ENCODE measurements around the gene ASXL1.
"Not testable (repeated sequence)": the region's sequence is repeated elsewhere in the genome, so short reads cannot be mapped to it uniquely, and the experiment has no call there.

Gene ASXL1

GRCh38 chr20:32338665-32339064 lies 19.5 kb upstream of the ASXL1 start:
- 89% methylated on average over 7 of the region's 7 CpGs for WGBS

GRCh38 chr20:32339116-32339515 lies 19.0 kb upstream of the ASXL1 start:
- H3K27ac ChIP-seq (ENCODE audit: low read depth, low read length): no peak overlapping the region
- 65% methylated on average over 2 of the region's 2 CpGs for WGBS

More at GRCh38 chr20:32338665-32339064, 19.5 kb upstream of the ASXL1 start:
- Histone ChIP-seq H3K9me3 (ENCODE audit: insufficient read depth, low read depth, low read length) (no peaks in the 10 kb centered on the region), H3K27ac (ENCODE audit: low read depth, low read length) (no peak overlapping the region), H3K4me3 (ENCODE audit: low read length) (no peak overlapping the region), H3K27me3 (ENCODE audit: insufficient read depth, low read length) (no peaks in the 10 kb centered on the region), H3K9ac (ENCODE audit: low read depth, low read length) (no peak overlapping the region), H3K4me1 (ENCODE audit: insufficient read depth, low read length) (no peaks in the 10 kb centered on the region), H3K36me3 (ENCODE audit: insufficient read depth, low read length) (no peaks in the 10 kb centered on the region)

GRCh38 chr20:32341053-32341452 lies 17.1 kb upstream of the ASXL1 start:
- H3K27ac ChIP-seq (ENCODE audit: low read depth, low read length); H3K9ac ChIP-seq (ENCODE audit: low read depth, low read length); H3K36me3 ChIP-seq (ENCODE audit: insufficient read depth, low read length); H3K9me3 ChIP-seq (ENCODE audit: insufficient read depth, low read depth, low read length); H3K27me3 ChIP-seq (ENCODE audit: insufficient read depth, low read length); H3K4me3 ChIP-seq (ENCODE audit: low read length): not testable (repeated sequence)
- WGBS: 95% methylated on average over 2 of the region's 2 CpGs
- H3K4me1 ChIP-seq (ENCODE audit: insufficient read depth, low read length): peaks cover 10% of the 10 kb centered on the region

More at GRCh38 chr20:32339116-32339515, 19.0 kb upstream of the ASXL1 start:
- H3K9ac ChIP-seq (ENCODE audit: low read depth, low read length): no peak overlapping the region
- no peaks in the 10 kb centered on the region for H3K4me1 ChIP-seq (ENCODE audit: insufficient read depth, low read length)
- no peaks in the 10 kb centered on the region for H3K27me3 ChIP-seq (ENCODE audit: insufficient read depth, low read length)
- no peak overlapping the region for H3K4me3 ChIP-seq (ENCODE audit: low read length)
- no peaks in the 10 kb centered on the region for H3K9me3 ChIP-seq (ENCODE audit: insufficient read depth, low read depth, low read length)
- no peaks in the 10 kb centered on the region for H3K36me3 ChIP-seq (ENCODE audit: insufficient read depth, low read length)

- Histone ChIP-seq H3K9ac (ENCODE audit: low read depth, low read length) (no peak overlapping the region), H3K27me3 (ENCODE audit: insufficient read depth, low read length) (no peaks in the 10 kb centered on the region), H3K27ac (ENCODE audit: low read depth, low read length) (no peak overlapping the region), H3K4me1 (ENCODE audit: insufficient read depth, low read length) (peaks cover 10% of the 10 kb centered on the region), H3K36me3 (ENCODE audit: insufficient read depth, low read length) (no peaks in the 10 kb centered on the region), H3K4me3 (ENCODE audit: low read length) (no peak overlapping the region), H3K9me3 (ENCODE audit: insufficient read depth, low read depth, low read length) (no peaks in the 10 kb centered on the region)
- WGBS: 89% methylated on average over 3 of the region's 3 CpGs
Measured at GRCh38 chr20:32343439-32343838, 14.7 kb upstream of the ASXL1 start.

GRCh38 chr20:32344835-32345506 lies 13.2 kb upstream of the ASXL1 start:
- no peaks in the 10 kb centered on the region for H3K36me3 ChIP-seq (ENCODE audit: insufficient read depth, low read length)
- WGBS: 55% methylated on average over 7 of the region's 7 CpGs
- no peaks in the 10 kb centered on the region for H3K27me3 ChIP-seq (ENCODE audit: insufficient read depth, low read length)
- no peak overlapping the region for H3K4me3 ChIP-seq (ENCODE audit: low read length)
- H3K27ac ChIP-seq (ENCODE audit: low read depth, low read length): peak overlapping the region; percentile 34; the same call in 1 of the 2 replicates
- peaks cover 10% of the 10 kb centered on the region for H3K4me1 ChIP-seq (ENCODE audit: insufficient read depth, low read length)
- no peaks in the 10 kb centered on the region for H3K9me3 ChIP-seq (ENCODE audit: insufficient read depth, low read depth, low read length)
- no peak overlapping the region for H3K9ac ChIP-seq (ENCODE audit: low read depth, low read length)

GRCh38 chr20:32348207-32348606 lies 9.9 kb upstream of the ASXL1 start:
- Histone ChIP-seq H3K9me3 (ENCODE audit: insufficient read depth, low read depth, low read length) (no peaks in the 10 kb centered on the region), H3K4me1 (ENCODE audit: insufficient read depth, low read length) (peaks cover 10% of the 10 kb centered on the region), H3K36me3 (ENCODE audit: insufficient read depth, low read length) (no peaks in the 10 kb centered on the region), H3K27ac (ENCODE audit: low read depth, low read length) (no peak overlapping the region), H3K4me3 (ENCODE audit: low read length) (no peak overlapping the region), H3K9ac (ENCODE audit: low read depth, low read length) (no peak overlapping the region), H3K27me3 (ENCODE audit: insufficient read depth, low read length) (no peaks in the 10 kb centered on the region)
- WGBS: 90% methylated on average over 3 of the region's 3 CpGs

- Histone ChIP-seq H3K36me3 (ENCODE audit: insufficient read depth, low read length) (no peaks in the 10 kb centered on the region), H3K27ac (ENCODE audit: low read depth, low read length) (no peak overlapping the region), H3K4me3 (ENCODE audit: low read length) (no peak overlapping the region), H3K9ac (ENCODE audit: low read depth, low read length) (no peak overlapping the region), H3K4me1 (ENCODE audit: insufficient read depth, low read length) (no peaks in the 10 kb centered on the region), H3K9me3 (ENCODE audit: insufficient read depth, low read depth, low read length) (no peaks in the 10 kb centered on the region), H3K27me3 (ENCODE audit: insufficient read depth, low read length) (peaks cover 10% of the 10 kb centered on the region; the same call in 1 of the 2 replicates)
- WGBS: 87% methylated on average over 3 of the region's 3 CpGs
Measured at GRCh38 chr20:32350421-32350820, 7.7 kb upstream of the ASXL1 start.

GRCh38 chr20:32352121-32352720 lies 5.9 kb upstream of the ASXL1 start:
- 76% methylated on average over 3 of the region's 3 CpGs for WGBS
- Histone ChIP-seq H3K4me3 (ENCODE audit: low read length) (no peak overlapping the region), H3K27me3 (ENCODE audit: insufficient read depth, low read length) (peaks cover 21% of the 10 kb centered on the region; the same call in 1 of the 2 replicates), H3K27ac (ENCODE audit: low read depth, low read length) (no peak overlapping the region), H3K36me3 (ENCODE audit: insufficient read depth, low read length) (no peaks in the 10 kb centered on the region), H3K9ac (ENCODE audit: low read depth, low read length) (no peak overlapping the region), H3K4me1 (ENCODE audit: insufficient read depth, low read length) (no peaks in the 10 kb centered on the region), H3K9me3 (ENCODE audit: insufficient read depth, low read depth, low read length) (no peaks in the 10 kb centered on the region)

- H3K36me3 ChIP-seq (ENCODE audit: insufficient read depth, low read length): no peaks in the 10 kb centered on the region
- H3K9me3 ChIP-seq (ENCODE audit: insufficient read depth, low read depth, low read length): no peaks in the 10 kb centered on the region
- H3K4me3 ChIP-seq (ENCODE audit: low read length): no peak overlapping the region
- H3K4me1 ChIP-seq (ENCODE audit: insufficient read depth, low read length): peaks cover 3% of the 10 kb centered on the region; the same call in 1 of the 2 replicates
- H3K27me3 ChIP-seq (ENCODE audit: insufficient read depth, low read length): peaks cover 21% of the 10 kb centered on the region; the same call in 1 of the 2 replicates
- 85% methylated on average over 6 of the region's 6 CpGs for WGBS
- no peak overlapping the region for H3K27ac ChIP-seq (ENCODE audit: low read depth, low read length)
- no peak overlapping the region for H3K9ac ChIP-seq (ENCODE audit: low read depth, low read length)
Measured at GRCh38 chr20:32353848-32354496, 4.2 kb upstream of the ASXL1 start.

- H3K4me3 ChIP-seq (ENCODE audit: low read length): no peak overlapping the region
- H3K4me1 ChIP-seq (ENCODE audit: insufficient read depth, low read length): peaks cover 8% of the 10 kb centered on the region; the same call in 1 of the 2 replicates
- H3K36me3 ChIP-seq (ENCODE audit: insufficient read depth, low read length): no peaks in the 10 kb centered on the region
- no peak overlapping the region for H3K9ac ChIP-seq (ENCODE audit: low read depth, low read length)
- 84% methylated on average over 2 of the region's 2 CpGs for WGBS
- H3K9me3 ChIP-seq (ENCODE audit: insufficient read depth, low read depth, low read length): no peaks in the 10 kb centered on the region
- no peak overlapping the region for H3K27ac ChIP-seq (ENCODE audit: low read depth, low read length)
- peaks cover 27% of the 10 kb centered on the region for H3K27me3 ChIP-seq (ENCODE audit: insufficient read depth, low read length)
Measured at GRCh38 chr20:32354592-32355416, 3.3 kb upstream of the ASXL1 start.

Data from HUES64 (cell line).